Measurements from ENCODE around the gene LINGO3. TPM values are rescaled to one million over a fixed set of nuclear protein-coding genes. Genes with fewer than 3 reads are reported as not detected.
"Not testable (repeated sequence)": the region's sequence is repeated elsewhere in the genome, so short reads cannot be mapped to it uniquely, and the experiment has no call there.

Gene LINGO3
- total RNA-seq, 1 donor from 2014 or later, result not detected

GRCh38 chr19:2281265-2282061 is 26.5 kb downstream of the LINGO3 start:
- not testable (repeated sequence) for DNase-seq

DNA sequence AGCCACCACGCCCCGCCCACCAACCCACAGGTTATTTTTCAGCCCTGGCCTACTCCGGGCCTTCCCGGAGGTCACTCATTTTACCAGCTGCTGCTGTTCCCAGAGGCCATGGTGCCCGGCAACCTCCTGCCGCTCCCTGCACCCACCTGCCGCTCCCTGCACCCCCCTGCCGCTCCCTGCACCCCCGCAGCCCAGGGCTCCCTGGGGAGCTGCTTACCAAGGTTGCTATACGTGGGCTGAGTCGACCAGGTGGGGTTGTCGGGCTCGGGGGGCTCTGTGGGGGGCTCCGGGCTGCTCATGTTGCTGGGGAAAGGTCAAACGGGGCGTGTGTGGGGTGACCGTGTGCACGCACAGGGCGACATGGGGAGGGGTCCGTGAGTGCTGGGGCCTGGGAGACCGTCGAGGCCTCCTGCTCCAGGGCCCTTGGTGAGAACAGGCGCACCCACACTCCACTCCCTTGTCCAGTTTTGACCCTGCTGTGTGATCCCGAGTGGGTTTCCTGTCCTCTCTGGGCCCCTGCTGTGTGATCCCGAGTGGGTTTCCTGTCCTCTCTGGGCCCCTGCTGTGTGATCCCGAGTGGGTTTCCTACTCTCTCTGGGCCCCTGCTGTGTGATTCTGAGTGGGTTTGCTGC is 27.2 kb downstream of the LINGO3 start:
- no peak for DNase-seq

- DNase-seq, result no peak
These were observed 29.3 kb downstream of the LINGO3 start for GRCh38 chr19:2278459-2279158.

- no peak for DNase-seq
These were observed 30.8 kb downstream of the LINGO3 start for GRCh38 chr19:2277138-2277537.

- no peak for DNase-seq
These were observed 31.4 kb downstream of the LINGO3 start for GRCh38 chr19:2276429-2276986.

DNA sequence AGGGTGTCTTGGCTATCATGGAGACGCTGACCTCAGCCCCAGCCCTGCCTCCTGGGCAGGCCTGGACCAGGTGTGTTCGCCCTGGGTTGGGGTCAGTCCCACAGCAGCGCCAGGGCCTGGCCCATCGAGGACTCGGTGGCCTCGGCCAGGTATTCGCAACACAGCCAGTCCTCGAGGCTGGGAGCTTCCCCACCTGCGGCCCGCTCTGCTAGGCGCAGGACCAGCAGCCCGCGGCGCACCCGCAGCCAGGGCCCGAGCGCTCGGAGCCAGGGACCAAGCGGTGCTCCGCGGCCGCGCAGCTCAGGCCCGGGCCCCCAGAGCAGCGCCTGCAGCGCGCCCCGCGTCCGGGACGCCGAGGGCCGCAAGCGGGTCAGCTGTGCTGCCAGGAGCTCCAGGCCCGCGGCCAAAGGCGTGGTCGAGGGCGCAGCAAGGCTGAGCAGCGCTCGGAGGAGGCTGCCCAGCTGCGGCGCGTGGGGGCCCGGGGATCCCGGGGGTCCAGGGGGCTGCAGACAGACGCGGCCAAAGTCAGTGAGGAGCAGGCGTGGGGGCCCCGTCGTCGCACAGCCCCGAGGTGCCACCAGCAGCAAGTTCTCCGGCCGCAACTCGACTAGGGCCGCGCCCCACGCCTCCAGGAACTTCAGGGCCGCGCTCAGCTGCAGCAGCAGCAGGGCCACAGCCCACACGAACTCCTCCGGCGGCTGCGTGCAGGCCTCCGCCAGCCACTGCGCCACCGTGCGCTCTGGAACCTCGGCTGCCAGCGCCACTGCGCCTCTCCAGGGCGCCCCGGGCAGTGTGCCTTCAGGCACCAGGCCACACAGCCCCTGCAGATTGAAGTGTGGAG is 32.1 kb downstream of the LINGO3 start:
- no peak for DNase-seq

GRCh38 chr19:2274931-2275535 is 32.9 kb downstream of the LINGO3 start:
- peak; percentile 57 for DNase-seq

- no peak for DNase-seq
These were observed 33.7 kb downstream of the LINGO3 start for GRCh38 chr19:2274185-2274711.

- DNase-seq, result peak; percentile 53
These were observed 34.4 kb downstream of the LINGO3 start for GRCh38 chr19:2273356-2274184.

DNA sequence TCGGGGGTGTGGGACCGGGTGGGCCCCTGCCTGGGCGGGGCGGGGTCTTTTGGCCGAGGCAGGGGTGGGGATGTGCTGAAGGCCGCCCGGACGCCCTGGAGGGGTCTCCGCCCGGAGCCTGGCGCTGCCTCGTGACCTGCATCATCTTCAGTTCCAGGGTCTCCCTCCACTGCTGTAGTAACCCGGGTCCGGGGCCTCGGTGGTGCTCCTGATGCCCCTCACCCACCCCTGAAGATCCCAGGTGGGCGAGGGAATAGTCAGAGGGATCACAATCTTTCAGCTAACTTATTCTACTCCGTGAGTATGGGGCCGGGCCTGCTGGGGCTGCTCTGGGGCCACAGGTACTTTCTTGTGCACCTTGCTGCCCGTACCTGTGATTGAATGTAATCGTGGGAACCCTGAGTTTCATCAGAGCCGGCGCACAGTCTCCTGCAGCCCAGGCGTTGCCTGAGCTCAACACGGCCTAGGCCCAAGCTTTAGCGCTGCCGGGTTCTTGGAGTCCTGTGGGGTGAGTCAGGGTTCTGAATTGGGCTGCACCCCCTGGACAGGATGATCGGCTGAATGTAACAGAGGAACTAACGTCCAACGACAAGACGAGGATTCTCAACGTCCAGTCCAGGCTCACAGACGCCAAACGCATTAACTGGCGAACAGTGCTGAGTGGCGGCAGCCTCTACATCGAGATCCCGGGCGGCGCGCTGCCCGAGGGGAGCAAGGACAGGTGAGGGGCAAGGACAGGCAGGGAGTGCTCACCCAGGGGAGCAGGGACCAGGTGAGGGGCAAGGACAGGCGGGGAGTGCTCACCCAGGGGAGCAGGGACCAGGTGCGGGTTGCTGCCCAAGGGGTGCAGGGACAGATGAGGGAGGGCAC is 36.5 kb downstream of the LINGO3 start:
- DNase-seq, result no peak

DNA sequence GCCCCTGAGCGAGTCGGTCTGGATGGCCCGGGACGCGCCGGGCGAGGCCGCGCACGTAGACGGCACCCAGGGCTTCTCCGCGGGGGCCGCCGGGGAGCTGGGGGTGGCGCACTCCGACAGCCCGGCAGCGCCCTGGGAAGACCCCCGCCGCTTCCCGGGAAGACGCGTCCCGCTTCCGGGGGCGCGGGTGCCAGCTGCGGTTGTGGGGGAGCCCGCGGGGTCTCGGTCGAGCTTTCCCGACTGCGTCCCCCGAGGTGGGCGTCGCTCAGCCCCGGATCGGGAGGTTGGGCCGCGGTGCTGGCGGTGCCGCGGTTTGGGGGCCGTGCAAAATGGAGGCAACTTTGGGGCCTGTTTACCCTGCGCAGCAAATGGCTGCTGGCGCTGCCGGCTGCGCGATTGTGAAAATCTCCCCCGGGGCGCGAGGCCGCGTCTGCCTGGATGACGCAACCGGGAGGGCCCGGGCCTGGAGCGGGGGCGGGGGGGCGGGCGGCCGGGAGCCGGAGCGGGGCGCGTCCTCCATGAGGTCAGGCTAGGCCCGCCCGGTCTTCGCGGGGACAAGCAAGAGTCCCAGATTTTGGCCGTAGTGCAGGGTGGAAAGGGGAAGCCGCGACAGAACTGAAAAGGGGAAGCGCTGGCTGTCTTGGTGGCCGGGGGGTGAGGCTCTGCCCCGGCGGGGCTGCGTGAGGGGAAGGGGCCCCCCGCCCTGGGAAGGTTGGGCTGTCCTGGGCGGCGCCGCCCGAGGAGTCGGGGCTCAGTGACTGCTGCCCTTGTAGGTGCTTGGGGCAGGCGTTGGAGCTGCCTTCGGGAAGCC is 37.3 kb downstream of the LINGO3 start:
- peak; percentile 77 for DNase-seq

GRCh38 chr19:2270157-2270422 is 37.9 kb downstream of the LINGO3 start:
- DNase-seq, result no peak

DNA sequence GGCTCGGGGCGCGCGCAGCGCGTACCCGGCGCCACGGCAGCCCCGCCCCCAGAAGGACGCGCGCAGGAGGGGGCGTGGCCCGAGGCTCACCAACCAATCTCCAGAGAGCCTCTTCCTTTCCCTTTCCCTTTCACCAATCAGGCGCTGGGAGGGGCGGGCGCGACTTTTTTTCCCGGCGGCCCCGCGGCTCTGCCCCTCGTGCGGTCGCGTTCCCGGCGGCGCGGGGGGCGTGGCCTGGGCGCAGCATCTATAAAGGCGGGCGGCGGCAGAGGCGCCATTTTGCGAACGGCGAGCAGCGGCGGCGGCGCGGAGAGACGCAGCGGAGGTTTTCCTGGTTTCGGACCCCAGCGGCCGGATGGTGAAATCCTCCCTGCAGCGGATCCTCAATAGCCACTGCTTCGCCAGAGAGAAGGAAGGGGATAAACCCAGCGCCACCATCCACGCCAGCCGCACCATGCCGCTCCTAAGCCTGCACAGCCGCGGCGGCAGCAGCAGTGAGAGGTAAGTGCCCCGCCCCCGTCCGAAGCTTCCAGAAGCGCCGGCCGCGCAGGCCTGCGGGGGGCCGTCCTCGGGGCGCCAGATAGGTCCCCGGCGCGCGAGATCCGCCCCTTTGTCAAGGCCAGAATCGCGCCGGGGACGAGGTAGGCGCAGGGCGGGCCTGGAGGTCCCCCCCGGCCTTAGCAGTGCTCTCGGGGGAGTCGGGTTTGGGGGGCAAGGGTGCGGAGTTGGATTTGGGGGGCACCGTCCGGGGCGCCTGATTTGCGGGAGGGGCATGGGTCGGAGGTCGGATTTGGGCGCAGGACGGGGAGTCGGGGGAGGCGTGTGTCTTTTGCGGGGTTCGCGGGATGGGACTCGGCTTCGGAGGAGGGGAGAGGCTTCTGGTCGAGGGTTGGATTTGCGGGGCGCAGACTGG is 38.5 kb downstream of the LINGO3 start:
- peak; percentile 93 for DNase-seq

DNA sequence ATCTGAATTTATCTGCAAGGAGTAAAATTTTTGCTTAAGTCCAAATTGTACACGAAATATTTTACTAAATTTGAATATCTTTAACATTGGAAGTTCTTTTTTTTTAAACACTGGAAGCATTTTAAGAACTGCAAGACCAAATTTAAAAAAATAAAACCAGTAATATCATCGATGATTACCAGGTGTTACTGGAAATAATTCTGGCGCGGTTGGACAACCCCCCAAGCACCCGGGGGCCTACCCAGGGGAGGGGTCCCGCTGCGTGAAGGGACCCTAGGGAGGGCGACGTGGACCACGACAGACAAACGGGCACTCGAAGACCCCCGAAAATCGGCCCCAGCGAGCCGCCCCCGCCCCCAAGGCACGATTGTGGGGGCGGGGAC is 39.1 kb downstream of the LINGO3 start:
- no peak for DNase-seq

- DNase-seq, result no peak
These were observed 39.5 kb downstream of the LINGO3 start for GRCh38 chr19:2268480-2268830.

- no peak for DNase-seq
These were observed 41.6 kb downstream of the LINGO3 start for GRCh38 chr19:2266183-2266993.

All from skin of body (tissue), 2 donors.